Dedifferentiated amniotic fluid mesenchymal stem cell (primary cell): ENCODE measurements around the gene DNAJC27.
"Not testable (repeated sequence)": the region's sequence is repeated elsewhere in the genome, so short reads cannot be mapped to it uniquely, and the experiment has no call there.

Source experiments
- DNase-seq: peaks from one replicate; pipeline ENCODE4 v3.0.0-alpha.2; 2016; ENCODE audit errors: extremely low spot score

The DNAJC27 gene

DNA sequence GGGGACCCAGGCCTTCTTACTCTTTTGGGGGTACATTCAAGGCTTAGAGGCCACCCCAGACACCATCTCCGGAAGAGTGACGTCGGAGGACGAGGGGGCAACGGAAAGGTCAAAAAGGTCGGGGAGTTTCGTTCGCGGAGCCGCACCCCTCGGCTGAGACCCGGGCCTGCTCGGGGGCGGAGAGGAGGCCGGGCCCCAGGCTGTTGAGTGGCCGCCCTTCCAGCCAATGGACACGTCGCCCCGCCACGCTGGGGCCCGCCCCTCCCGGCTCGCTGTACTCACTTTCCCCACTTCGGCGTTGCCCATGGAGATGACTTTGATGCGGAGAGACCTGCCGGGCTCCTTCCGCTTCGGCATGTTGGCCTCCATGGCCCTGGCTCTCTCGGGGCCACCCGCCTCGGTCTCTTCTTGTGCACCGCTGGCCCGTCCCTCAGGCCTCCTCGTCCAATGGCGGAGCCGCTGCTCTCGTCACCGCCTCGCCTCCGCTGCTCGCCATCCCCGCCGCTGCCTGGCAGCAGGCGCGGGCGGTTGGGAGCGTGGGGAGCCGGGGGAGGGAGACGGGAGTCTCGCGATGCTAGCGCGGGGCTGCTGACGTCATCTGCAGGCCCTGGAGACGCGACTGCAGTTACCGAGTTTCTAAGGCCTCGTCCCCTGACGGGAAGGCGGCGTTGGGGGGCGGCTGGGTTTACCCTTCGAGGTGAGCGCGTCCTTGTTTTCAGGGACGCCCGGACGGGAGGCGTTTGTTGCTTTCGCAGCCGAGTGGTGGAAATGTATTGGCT, at the start of gene DNAJC27:
Gene DNAJC27, minus strand, starts transcription at position 420 of the 779 bp plus-strand sequence. Its CDS starts 51 bp downstream, at position 369.
- peak; percentile 98 for DNase-seq

DNA sequence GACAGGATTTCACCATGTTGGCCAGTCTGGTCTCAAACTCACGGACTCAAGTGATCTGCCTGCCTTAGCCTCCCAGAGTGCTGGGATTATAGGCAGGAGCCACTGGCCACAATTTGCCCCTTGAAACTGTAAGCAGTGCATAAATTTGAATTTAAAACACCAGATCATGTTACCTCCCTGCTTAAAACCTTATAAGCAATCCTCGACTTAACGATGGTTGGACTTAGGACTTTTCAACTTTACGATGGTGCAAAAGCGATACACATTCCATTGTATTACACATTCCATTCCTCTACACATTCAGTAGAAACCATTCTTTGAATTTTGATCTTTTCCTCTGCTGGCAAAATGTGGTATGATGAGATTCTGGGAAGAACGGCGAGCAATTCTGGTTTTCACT, 46.9 kb upstream of the DNAJC27 start:
- no peak for DNase-seq

DNA sequence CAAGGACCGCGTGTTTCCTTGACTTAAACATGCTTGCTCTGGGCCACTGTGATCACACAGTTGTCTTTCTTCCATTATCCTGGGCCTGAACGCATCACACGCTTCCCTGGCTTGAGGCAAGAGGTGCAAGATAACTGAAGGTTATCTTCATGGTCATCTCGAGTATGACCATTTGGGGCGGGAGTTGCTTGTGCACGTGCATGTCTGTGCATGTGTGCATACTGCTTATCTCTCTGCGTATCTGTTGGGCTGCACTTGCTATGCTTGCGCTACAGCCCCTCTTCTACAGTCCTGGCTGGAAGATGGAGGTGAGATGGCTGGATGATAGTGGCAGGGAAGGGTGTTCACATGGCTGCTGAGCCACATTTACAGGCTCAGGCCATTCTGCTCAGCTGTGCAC, 42.9 kb upstream of the DNAJC27 start:
- DNase-seq, result no peak

DNA sequence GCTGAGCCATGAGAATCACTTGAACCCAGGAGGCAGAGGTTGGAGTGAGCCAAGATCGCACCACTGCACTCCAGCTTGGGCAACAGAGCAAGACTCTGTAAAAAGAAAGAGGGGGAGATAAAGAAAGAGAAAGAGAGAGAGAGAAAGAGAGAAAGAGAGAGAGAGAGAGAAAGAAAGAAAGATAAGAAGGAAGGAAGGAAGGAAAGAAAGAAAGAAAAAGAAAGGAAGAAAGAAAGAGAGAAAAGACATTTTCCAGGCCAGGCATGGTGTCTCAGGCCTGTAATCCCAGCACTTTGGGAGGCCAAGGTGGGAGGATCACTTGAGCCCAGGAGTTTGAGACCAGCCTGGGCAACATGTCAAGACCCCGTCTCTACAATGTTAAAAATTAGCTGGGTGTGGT, 39.6 kb upstream of the DNAJC27 start:
- DNase-seq, result not testable (repeated sequence)

DNA sequence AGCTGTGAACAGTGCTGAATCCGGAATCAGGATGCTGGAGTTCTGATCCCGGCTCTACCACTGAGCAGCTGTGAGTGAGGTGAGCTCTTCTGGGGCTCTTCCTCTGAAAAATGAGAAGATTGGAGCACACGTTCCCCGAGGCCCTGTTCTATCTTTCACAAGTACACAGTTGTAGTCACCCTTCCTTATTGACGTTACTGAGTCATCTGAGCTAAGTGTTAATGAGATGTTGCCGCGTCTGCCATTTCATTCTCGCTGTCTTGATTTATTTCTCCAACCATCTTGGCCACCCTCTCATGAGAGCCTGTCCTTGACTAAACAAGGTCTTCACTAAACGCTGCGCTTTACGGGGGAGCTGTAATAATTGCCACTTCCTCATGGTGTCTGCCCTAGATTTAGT, 38.2 kb upstream of the DNAJC27 start:
- DNase-seq, result no peak

DNA sequence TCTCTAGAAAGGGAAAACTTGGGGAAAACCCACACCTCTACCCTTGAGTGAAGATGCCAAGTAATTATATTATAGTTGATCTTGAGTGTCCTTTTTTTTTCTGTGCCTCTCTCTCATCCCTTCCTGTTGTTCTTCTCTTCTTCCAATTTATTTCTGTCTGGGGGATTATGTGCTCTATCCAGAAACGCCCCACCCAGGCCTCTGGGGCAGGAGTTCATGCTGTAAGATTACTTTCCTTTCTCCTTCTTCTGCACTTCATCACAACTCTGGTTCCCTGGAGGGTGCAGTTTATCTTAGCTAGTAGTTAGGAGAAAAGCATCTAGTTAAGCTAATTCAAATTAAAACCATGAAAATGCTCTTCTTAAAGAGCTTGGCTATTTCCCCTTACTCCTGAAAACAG, 30.3 kb upstream of the DNAJC27 start:
- no peak for DNase-seq

DNA sequence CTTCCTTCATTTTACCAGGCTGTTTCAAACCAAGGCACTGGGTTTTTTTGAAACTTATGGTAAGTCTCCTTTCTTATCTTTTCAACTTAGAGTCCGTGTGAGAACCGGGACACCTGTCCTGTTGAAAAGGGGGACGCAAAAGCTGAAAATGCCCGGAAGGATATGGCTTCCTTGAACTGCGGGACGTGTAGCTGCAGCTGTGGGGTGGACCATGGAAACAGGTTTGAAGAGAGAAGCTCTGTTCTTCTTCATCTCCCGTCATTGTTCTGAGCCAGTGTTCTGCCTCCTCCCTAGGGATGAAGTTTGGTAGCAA, 29.5 kb upstream of the DNAJC27 start:
- no peak for DNase-seq

- DNase-seq, result no peak
Measured at GRCh38 chr2:25000503-25001324, 29.0 kb upstream of the DNAJC27 start.

- DNase-seq, result no peak
Measured at GRCh38 chr2:25000036-25000435, 28.3 kb upstream of the DNAJC27 start.

DNA sequence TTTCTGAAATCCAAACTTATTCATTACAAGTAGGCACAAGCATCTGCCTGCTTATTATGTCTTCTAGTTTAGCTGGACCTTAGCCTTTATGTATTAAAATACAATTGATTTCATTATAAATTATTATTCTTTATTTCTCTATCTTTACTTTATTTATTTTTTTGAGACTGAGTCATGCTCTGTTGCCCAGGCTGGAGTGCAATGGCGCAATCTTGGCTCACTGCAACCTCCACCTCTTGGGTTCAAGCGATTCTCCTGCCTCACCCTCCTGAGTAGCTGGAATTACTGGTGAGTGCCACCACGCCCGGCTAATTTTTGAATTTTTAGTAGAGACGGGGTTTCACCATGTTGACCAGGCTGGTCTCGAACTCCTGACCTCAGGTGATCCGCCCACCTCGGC, 27.3 kb upstream of the DNAJC27 start:
- not testable (repeated sequence) for DNase-seq

DNA sequence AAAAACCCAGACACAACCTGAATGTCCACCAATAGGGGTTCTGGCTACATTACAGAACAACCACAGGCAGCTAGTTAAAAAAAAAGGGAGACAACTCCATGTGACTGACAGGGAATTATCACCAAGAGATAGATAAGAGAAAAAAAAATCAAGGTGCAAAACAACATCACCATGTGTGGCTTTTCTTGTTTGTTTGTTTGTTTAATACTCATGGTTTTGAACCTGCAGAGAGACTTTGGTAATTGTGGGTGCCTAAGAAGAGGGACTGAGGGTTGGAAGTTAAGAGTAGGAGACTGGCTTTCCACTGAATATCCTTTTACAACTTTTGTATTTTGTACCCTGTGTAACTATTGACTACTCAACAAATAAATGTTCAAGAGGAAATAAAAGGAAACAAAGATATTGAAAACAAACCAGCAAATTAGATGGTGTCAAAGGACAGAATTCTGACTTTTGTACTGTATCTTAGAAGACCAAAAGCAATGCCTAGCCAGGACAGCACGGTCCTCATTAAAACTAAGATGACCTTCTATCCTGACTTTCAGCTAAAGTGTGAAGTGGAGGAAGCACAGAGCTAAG, 22.5 kb upstream of the DNAJC27 start:
- DNase-seq, result no peak

GRCh38 chr2:24993406-24994145, 21.8 kb upstream of the DNAJC27 start:
- no peak for DNase-seq

- no peak for DNase-seq
Measured at GRCh38 chr2:24986372-24986771, 14.6 kb upstream of the DNAJC27 start.

GRCh38 chr2:24985511-24985910, 13.8 kb upstream of the DNAJC27 start:
- DNase-seq, result no peak

GRCh38 chr2:24984912-24985311, 13.2 kb upstream of the DNAJC27 start:
- DNase-seq, result no peak

DNA sequence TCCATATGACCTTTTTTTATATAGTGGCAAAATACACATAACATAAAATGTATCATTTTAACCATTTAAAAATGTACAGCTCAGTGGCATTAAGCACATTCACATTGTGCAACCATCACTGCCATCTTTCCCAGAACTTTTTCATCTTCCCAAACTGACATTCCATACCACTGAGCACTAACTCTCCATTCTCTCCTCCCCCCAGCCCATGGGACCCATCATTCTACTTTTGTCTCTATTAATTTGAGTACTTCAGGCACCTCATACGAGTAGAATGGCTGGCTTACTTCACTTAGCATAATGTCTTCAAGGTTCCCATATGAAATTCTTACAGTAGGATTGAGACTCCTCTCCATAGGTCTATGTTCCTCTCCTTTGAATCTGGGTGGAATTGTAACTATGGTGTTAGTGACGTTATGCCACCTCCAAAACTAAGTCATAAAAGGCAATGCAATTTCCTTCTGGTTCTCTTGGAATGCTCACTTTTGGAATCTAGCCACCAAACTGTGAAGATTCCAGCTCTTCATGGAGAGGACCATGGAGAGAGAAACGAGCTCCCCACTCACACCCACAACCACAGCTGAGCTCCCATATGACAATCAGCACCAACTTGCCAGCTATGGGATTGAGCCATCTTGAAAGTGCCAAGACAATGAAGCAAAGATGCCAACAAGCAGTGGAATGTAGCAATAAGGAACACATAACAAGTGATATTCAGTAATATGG, 9.8 kb upstream of the DNAJC27 start:
- no peak for DNase-seq

- DNase-seq, result no peak
Measured at GRCh38 chr2:24978661-24979060, 6.9 kb upstream of the DNAJC27 start.

DNA sequence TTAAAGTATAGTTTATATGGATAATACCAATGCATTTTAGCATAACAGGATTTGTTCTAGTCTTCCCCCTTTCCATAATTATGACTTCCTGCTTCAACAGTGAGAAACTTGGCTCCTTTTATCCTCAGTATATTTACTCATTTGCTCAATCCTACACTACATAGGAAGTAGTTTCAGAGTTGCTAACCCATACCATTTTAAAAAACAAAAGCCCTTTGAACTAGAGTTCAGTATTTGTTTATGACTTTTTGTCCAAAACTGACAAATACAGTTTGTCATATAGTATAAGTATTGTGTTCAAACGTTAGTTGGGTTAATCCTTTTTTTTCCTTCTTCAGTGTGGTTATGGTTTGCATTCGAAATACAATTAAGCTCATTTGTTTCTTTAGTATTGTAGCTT, 5.9 kb upstream of the DNAJC27 start:
- DNase-seq, result no peak

- no peak for DNase-seq
Measured at GRCh38 chr2:24973812-24974211, 2.1 kb upstream of the DNAJC27 start.

- no peak for DNase-seq
Measured at GRCh38 chr2:24972315-24972961, 683 bp upstream of the DNAJC27 start.

GRCh38 chr2:24971286-24971535, 544 bp downstream of the DNAJC27 start:
- no peak for DNase-seq
